Panc1 (cell line): ENCODE measurements around the gene CHRNE. TPM values are rescaled to one million over a fixed set of nuclear protein-coding genes. Genes with fewer than 3 reads are reported as not detected.
A peak's percentile ranks its signal among the peaks of the same experiment; 100 is the strongest.

Experiments
- ATAC-seq: fragments of 200-7000 bp; cut with Tn5 transposase; 2 replicates; pipeline ENCODE4 v1.9.1; 2020; ENCODE audit warnings: mild to moderate bottlenecking, moderate library complexity
- BruUV-seq: library from RNA; stranded (reverse); fragments of 400-500 nt; replicated peaks from 2 replicates; lab custom pipeline; 2021; lab: Mats Ljungman, UMichigan
- CTCF ChIA-PET: fragments of 300-600 bp; sonication (Branson Sonifier 250); formaldehyde crosslinking; loops from one replicate; lab custom pipeline; 2022; ENCODE audit warnings: antibody characterized with exemption; lab: Charles Lee
- POLR2A ChIA-PET: fragments of 300-600 bp; sonication (Branson Sonifier 250); formaldehyde crosslinking; loops from one replicate; lab custom pipeline; 2022; ENCODE audit warnings: antibody characterized with exemption; lab: Charles Lee
- DNase-seq: peaks from one replicate; pipeline ENCODE4 v3.0.0-alpha.2; 2010; ENCODE audit warnings: low read depth, low spot score
- H3K27ac ChIP-seq: 2 replicates; pipeline ENCODE4 v1.5.1; 2011; ENCODE audit warnings: mild to moderate bottlenecking, low read length, inconsistent platforms
- H3K27me3 ChIP-seq: fragments of 200-500 bp; sonication (Bioruptor generic); 2 replicates; pipeline ENCODE4 v1.6.0; 2014; ENCODE audit warnings: low read length, inconsistent platforms; ENCODE audit not compliant: control insufficient read depth, insufficient read depth
- H3K36me3 ChIP-seq: fragments of 200-500 bp; sonication (Bioruptor generic); 2 replicates; pipeline ENCODE4 v1.5.1; 2014; ENCODE audit warnings: inconsistent platforms, mild to moderate bottlenecking, low read length, moderate library complexity; ENCODE audit not compliant: control insufficient read depth, insufficient read depth
- H3K4me1 ChIP-seq: 2 replicates; pipeline ENCODE4 v1.5.1; 2011; ENCODE audit warnings: inconsistent platforms, mild to moderate bottlenecking, low read length, moderate library complexity; ENCODE audit not compliant: control insufficient read depth, insufficient read depth
- H3K4me3 ChIP-seq, 2 experiments: 2 replicates each; pipeline ENCODE4 v1.5.1; 2011 to 2012; ENCODE audit warnings: low read depth in 2 of 2, low read length in 2 of 2, mild to moderate bottlenecking in 2 of 2, inconsistent platforms in 1 of 2, moderate library complexity in 1 of 2
- H3K9me3 ChIP-seq: fragments of 200-500 bp; sonication (Bioruptor generic); 2 replicates; pipeline ENCODE4 v1.5.1; 2014; ENCODE audit warnings: low read depth, mild to moderate bottlenecking, inconsistent platforms, low read length, moderate library complexity; ENCODE audit not compliant: control insufficient read depth, insufficient read depth
- CTCF ChIP-seq: fragments of 450-650 bp; IDR thresholded peaks from 2 replicates; pipeline ENCODE4 v1.5.1; 2017; ENCODE audit warnings: mild to moderate bottlenecking
- POLR2AphosphoS5 ChIP-seq: IDR thresholded peaks from 2 replicates; pipeline ENCODE4 v1.6.1; 2012; ENCODE audit warnings: mild to moderate bottlenecking, low read depth, low read length, moderate library complexity
- REST ChIP-seq, 2 experiments: IDR thresholded peaks; 2 replicates each; pipeline ENCODE4 v1.6.1; 2011 to 2012; ENCODE audit warnings: low read depth in 2 of 2, control low read depth in 1 of 2, low read length in 1 of 2, mild to moderate bottlenecking in 1 of 2, moderate library complexity in 1 of 2; ENCODE audit not compliant: insufficient read depth in 1 of 2
- SIN3A ChIP-seq: IDR thresholded peaks from 2 replicates; pipeline ENCODE4 v1.6.1; 2012; ENCODE audit warnings: low read depth, mild to moderate bottlenecking, low read length, moderate library complexity, borderline replicate concordance; ENCODE audit not compliant: insufficient read depth
- TCF7L2 ChIP-seq: IDR thresholded peaks from 2 replicates; pipeline ENCODE4 v1.6.1; 2011; ENCODE audit warnings: mild to moderate bottlenecking, low read depth, low read length, inconsistent platforms
- in situ Hi-C: cut with HindIII; loops from 2 replicates; pipeline ENCODE4 v1.10.0; 2016; ENCODE audit warnings: low sequenced_read_pairs, low pct_unique_long_range_greater_than_20kb
- intact Hi-C: fragments of 100-400 bp; cut with micrococcal nuclease; formaldehyde crosslinking; loops from one replicate; pipeline ENCODE4 v1.10.0; 2022; ENCODE audit not compliant: unreplicated experiment
- total RNA-seq: library from RNA; stranded (reverse); gene quantifications from one replicate; pipeline ENCODE4 v1.2.1, GENCODE V29; 2021; ENCODE audit not compliant: unreplicated experiment

Gene CHRNE
- total RNA-seq, 1 experiment from 2014 or later, result 0.13 TPM

- no TSS peak for BruUV-seq
- TF ChIP-seq REST (IDR thresholded peaks at IDR 0.05; ENCODE audit: insufficient read depth in 1 of 2, low read depth in 2 of 2, low read length in 1 of 2) (no peak), SIN3A (no peak), TCF7L2 (no peak), CTCF (no peak; the same call in 1 of the 2 replicates), POLR2AphosphoS5 (no peak)
- Histone ChIP-seq H3K27me3 (no peaks in the 10 kb centered on the region), H3K4me1 (peaks cover 8% of the 10 kb centered on the region), H3K36me3 (peaks cover 3% of the 10 kb centered on the region; the same call in 1 of the 2 replicates), H3K9me3 (no peaks in the 10 kb centered on the region), H3K27ac (no peak overlapping the region), H3K4me3 (no peak overlapping the region)
- POLR2A ChIA-PET, result interaction anchor here (0.6 kb wide), 1 partner anchor 346 kb away, joined by 4 read pairs; no protein-coding TSS in a partner anchor
- CTCF ChIA-PET, result no interaction called here
- in situ Hi-C loops, result no loop called here
- DNase-seq (no peak), ATAC-seq (peak; percentile 64)
- intact Hi-C loops, result no loop called here
Measured at GRCh38 chr17:4934173-4934979, 31.5 kb upstream of the CHRNE start.

- intact Hi-C loops (no loop called here), in situ Hi-C loops (no loop called here)
Measured at GRCh38 chr17:4933646-4934045, 30.7 kb upstream of the CHRNE start.

More at GRCh38 chr17:4933646-4934045, 30.7 kb upstream of the CHRNE start:
- ChIA-PET POLR2A (interaction anchor here (0.6 kb wide), 1 partner anchor 346 kb away, joined by 4 read pairs; no protein-coding TSS in a partner anchor), CTCF (no interaction called here)
- Histone ChIP-seq H3K4me3 (no peak overlapping the region), H3K4me1 (peaks cover 4% of the 10 kb centered on the region), H3K9me3 (no peaks in the 10 kb centered on the region), H3K36me3 (no peaks in the 10 kb centered on the region), H3K27me3 (no peaks in the 10 kb centered on the region), H3K27ac (no peak overlapping the region)
- TF ChIP-seq POLR2AphosphoS5 (no peak), CTCF (no peak), TCF7L2 (no peak), SIN3A (no peak), REST (IDR thresholded peaks at IDR 0.05; ENCODE audit: insufficient read depth in 1 of 2, low read depth in 2 of 2, low read length in 1 of 2) (no peak)
- no peak for DNase-seq
- no peak for ATAC-seq
- no TSS peak for BruUV-seq
